HepG2 (cell line): ENCODE results near the gene ZNF512B. TPM values are rescaled to one million over a fixed set of nuclear protein-coding genes. Genes with fewer than 3 reads are reported as not detected.
A peak's percentile ranks its signal among the peaks of the same experiment; 100 is the strongest.

Source experiments
- ATF7 ChIP-seq, 2 experiments: fragments of 450-650 bp in 1 of 2; sonication (generic) in 1 of 2; formaldehyde crosslinking in 1 of 2; IDR thresholded peaks; 2 replicates each; pipeline versions ENCODE4 v1.4.0 to v1.6.1; 2016 to 2020; ENCODE audit warnings: antibody characterized with exemption in 1 of 2, mild to moderate bottlenecking in 1 of 2, missing genetic modification reagents in 1 of 2
- HNRNPL ChIP-seq: fragments of 200-400 bp; formaldehyde crosslinking; IDR thresholded peaks from 2 replicates; pipeline ENCODE4 v1.6.1; 2017; ENCODE audit warnings: mild to moderate bottlenecking, low read depth, low read length
- KDM2A ChIP-seq: sonication (generic); formaldehyde crosslinking; IDR thresholded peaks from 2 replicates; pipeline ENCODE4 v1.4.0; 2020; ENCODE audit warnings: low read depth, missing genetic modification reagents, borderline replicate concordance
- YEATS4 ChIP-seq: sonication (generic); formaldehyde crosslinking; IDR thresholded peaks from 2 replicates; pipeline ENCODE4 v1.4.0; 2020; ENCODE audit warnings: missing genetic modification reagents, borderline replicate concordance
- ZFP62 ChIP-seq: sonication (generic); formaldehyde crosslinking; IDR thresholded peaks from 2 replicates; pipeline ENCODE4 v1.4.0; 2020; ENCODE audit warnings: missing genetic modification reagents
- ZNF674 ChIP-seq: sonication (generic); formaldehyde crosslinking; IDR thresholded peaks from 2 replicates; pipeline ENCODE4 v1.5.0; 2020; ENCODE audit warnings: low read depth, mild to moderate bottlenecking, missing genetic modification reagents
- polyA plus RNA-seq, 8 experiments: library from polyadenylated mRNA; depleted of rRNA in 3 of 8; stranded (reverse) in 7 of 8; unstranded in 1 of 8; fragments of >200 nt; fragmentation: Illumina TruSeq in 4 of 8; extraction: Trizol in 4 of 8; gene quantifications; 2 replicates each; pipeline versions ENCODE4 v1.2.1 to v1.2.3, GENCODE V29; 2011 to 2016; ENCODE audit warnings: low read depth in 4 of 8, missing spikeins in 1 of 8, mixed read lengths in 1 of 8; ENCODE audit not compliant: insufficient read depth in 1 of 8
- total RNA-seq, 5 experiments: library from RNA; depleted of rRNA; stranded (reverse); fragments of >200 nt; fragmentation: Illumina TruSeq; extraction: Trizol; gene quantifications; 2 replicates each; pipeline ENCODE4 v1.2.3, GENCODE V29; 2016; ENCODE audit warnings: low read depth in 1 of 5
- TF ChIP-seq, protein P1 (sequence below): IDR thresholded peaks from 2 replicates; pipeline ENCODE4 v1.6.1; 2016
- TF ChIP-seq, protein P2 (sequence below): IDR thresholded peaks from 2 replicates; pipeline ENCODE4 v1.6.1; 2016; ENCODE audit warnings: missing compliant biosample characterization, missing genetic modification reagents, borderline replicate concordance
- TF ChIP-seq, protein P3 (sequence below): sonication (generic); formaldehyde crosslinking; IDR thresholded peaks from 2 replicates; pipeline ENCODE4 v1.5.1; 2020; ENCODE audit warnings: mild to moderate bottlenecking, missing genetic modification reagents
- TF ChIP-seq, protein P4 (sequence below): sonication (generic); formaldehyde crosslinking; IDR thresholded peaks from 2 replicates; pipeline ENCODE4 v1.4.0; 2020; ENCODE audit warnings: missing genetic modification reagents, borderline replicate concordance
- TF ChIP-seq, protein P5 (sequence below): sonication (generic); formaldehyde crosslinking; IDR thresholded peaks from 2 replicates; pipeline ENCODE4 v1.4.0; 2020; ENCODE audit warnings: missing genetic modification reagents

The ZNF512B gene
- total and polyA plus RNA-seq, 2 of the 13 experiments (the other 11 are each of a cell fraction or from before 2014, with no cell fraction given), result 11.5 to 30.6 TPM

DNA sequence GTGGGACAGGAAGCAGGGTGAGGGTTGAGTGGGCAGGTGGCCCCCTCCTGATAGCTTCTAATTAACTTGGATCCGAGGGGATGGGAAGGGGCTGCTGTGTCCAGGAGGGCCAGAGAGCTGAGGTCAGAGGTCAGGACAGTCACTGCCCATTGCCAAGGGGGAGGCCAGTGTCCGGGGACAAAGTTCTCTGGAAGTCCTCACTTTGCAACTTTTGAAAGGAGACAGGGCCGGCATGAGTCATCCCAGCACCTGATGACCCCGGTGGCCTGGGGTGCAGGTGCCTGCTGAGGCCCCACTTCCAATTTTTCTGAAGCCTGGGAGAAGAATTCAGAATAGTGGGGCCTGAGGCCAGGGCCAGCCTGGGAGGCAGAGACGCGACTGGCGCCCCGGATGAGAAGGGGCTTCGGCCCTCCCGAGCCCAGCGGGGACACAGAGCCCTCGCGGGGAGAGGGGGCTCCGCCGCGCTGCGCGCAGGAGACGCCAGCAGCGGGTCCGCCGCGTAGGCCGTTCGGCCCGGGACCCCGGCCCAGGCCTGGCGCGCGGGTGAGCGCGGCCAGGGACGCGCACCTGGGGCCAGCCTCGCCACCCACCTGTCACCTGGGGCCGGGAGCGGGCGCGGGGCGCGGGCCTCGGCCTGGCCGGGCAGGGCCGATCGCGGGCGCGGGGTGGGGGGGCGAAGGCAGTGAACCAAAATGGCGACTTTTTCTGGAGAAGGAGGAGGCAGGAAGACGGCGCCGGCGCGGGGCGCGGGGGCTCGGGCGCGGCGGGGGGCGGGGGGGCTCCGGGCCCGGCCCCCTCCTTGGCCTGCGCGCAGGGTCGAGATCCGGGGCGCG is 586 bp downstream of the ZNF512B start (continued):
- TF ChIP-seq, protein P1, sequence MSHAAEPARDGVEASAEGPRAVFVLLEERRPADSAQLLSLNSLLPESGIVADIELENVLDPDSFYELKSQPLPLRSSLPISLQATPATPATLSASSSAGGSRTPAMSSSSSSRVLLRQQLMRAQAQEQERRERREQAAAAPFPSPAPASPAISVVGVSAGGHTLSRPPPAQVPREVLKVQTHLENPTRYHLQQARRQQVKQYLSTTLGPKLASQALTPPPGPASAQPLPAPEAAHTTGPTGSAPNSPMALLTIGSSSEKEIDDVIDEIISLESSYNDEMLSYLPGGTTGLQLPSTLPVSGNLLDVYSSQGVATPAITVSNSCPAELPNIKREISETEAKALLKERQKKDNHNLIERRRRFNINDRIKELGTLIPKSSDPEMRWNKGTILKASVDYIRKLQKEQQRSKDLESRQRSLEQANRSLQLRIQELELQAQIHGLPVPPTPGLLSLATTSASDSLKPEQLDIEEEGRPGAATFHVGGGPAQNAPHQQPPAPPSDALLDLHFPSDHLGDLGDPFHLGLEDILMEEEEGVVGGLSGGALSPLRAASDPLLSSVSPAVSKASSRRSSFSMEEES (CRISPR knock-in tag), result peak; percentile 76
- TF ChIP-seq YEATS4 (CRISPR knock-in tag) (peak; percentile 60), KDM2A (CRISPR knock-in tag) (peak; percentile 70), ZFP62 (CRISPR knock-in tag) (no peak), ATF7 (IDR thresholded peaks at IDR 0.05) (no peak), ATF7 (CRISPR knock-in tag; IDR thresholded peaks at IDR 0.05) (peak; percentile 72), ZNF674 (no peak), HNRNPL (peak; percentile 82; the same call in 1 of the 2 replicates)
- TF ChIP-seq, protein P2, sequence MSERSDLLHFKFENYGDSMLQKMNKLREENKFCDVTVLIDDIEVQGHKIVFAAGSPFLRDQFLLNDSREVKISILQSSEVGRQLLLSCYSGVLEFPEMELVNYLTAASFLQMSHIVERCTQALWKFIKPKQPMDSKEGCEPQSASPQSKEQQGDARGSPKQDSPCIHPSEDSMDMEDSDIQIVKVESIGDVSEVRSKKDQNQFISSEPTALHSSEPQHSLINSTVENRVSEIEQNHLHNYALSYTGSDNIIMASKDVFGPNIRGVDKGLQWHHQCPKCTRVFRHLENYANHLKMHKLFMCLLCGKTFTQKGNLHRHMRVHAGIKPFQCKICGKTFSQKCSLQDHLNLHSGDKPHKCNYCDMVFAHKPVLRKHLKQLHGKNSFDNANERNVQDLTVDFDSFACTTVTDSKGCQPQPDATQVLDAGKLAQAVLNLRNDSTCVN (CRISPR knock-in tag), result peak; percentile 52; the same call in 1 of the 2 replicates
- TF ChIP-seq, protein P3, sequence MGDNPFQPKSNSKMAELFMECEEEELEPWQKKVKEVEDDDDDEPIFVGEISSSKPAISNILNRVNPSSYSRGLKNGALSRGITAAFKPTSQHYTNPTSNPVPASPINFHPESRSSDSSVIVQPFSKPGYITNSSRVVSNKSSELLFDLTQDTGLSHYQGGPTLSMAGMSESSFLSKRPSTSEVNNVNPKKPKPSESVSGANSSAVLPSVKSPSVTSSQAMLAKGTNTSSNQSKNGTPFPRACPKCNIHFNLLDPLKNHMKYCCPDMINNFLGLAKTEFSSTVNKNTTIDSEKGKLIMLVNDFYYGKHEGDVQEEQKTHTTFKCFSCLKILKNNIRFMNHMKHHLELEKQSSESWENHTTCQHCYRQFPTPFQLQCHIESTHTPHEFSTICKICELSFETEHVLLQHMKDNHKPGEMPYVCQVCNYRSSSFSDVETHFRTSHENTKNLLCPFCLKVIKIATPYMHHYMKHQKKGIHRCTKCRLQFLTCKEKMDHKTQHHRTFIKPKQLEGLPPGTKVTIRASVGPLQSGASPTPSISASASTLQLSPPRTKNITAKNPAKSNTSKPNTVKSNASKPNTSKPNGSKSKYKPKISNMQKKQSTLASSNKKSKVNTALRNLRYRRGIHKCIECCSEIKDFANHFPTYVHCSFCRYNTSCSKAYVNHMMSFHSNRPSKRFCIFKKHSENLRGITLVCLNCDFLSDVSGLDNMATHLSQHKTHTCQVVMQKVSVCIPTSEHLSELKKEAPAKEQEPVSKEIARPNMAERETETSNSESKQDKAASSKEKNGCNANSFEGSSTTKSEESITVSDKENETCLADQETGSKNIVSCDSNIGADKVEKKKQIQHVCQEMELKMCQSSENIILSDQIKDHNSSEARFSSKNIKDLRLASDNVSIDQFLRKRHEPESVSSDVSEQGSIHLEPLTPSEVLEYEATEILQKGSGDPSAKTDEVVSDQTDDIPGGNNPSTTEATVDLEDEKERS, result peak; percentile 71; the same call in 1 of the 2 replicates
- TF ChIP-seq, protein P4, sequence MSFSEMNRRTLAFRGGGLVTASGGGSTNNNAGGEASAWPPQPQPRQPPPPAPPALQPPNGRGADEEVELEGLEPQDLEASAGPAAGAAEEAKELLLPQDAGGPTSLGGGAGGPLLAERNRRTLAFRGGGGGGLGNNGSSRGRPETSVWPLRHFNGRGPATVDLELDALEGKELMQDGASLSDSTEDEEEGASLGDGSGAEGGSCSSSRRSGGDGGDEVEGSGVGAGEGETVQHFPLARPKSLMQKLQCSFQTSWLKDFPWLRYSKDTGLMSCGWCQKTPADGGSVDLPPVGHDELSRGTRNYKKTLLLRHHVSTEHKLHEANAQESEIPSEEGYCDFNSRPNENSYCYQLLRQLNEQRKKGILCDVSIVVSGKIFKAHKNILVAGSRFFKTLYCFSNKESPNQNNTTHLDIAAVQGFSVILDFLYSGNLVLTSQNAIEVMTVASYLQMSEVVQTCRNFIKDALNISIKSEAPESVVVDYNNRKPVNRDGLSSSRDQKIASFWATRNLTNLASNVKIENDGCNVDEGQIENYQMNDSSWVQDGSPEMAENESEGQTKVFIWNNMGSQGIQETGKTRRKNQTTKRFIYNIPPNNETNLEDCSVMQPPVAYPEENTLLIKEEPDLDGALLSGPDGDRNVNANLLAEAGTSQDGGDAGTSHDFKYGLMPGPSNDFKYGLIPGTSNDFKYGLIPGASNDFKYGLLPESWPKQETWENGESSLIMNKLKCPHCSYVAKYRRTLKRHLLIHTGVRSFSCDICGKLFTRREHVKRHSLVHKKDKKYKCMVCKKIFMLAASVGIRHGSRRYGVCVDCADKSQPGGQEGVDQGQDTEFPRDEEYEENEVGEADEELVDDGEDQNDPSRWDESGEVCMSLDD (CRISPR knock-in tag), result peak; percentile 99
- TF ChIP-seq, protein P5, sequence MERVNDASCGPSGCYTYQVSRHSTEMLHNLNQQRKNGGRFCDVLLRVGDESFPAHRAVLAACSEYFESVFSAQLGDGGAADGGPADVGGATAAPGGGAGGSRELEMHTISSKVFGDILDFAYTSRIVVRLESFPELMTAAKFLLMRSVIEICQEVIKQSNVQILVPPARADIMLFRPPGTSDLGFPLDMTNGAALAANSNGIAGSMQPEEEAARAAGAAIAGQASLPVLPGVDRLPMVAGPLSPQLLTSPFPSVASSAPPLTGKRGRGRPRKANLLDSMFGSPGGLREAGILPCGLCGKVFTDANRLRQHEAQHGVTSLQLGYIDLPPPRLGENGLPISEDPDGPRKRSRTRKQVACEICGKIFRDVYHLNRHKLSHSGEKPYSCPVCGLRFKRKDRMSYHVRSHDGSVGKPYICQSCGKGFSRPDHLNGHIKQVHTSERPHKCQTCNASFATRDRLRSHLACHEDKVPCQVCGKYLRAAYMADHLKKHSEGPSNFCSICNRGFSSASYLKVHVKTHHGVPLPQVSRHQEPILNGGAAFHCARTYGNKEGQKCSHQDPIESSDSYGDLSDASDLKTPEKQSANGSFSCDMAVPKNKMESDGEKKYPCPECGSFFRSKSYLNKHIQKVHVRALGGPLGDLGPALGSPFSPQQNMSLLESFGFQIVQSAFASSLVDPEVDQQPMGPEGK (CRISPR knock-in tag), result peak; percentile 89
